Measurements from ENCODE around the gene NOSTRIN. TPM values are rescaled to one million over a fixed set of nuclear protein-coding genes. Genes with fewer than 3 reads are reported as not detected.

NOSTRIN gene
- total and polyA plus RNA-seq, 8 donors, result 25.7 to 45.3 (median 38.8) TPM

DNA sequence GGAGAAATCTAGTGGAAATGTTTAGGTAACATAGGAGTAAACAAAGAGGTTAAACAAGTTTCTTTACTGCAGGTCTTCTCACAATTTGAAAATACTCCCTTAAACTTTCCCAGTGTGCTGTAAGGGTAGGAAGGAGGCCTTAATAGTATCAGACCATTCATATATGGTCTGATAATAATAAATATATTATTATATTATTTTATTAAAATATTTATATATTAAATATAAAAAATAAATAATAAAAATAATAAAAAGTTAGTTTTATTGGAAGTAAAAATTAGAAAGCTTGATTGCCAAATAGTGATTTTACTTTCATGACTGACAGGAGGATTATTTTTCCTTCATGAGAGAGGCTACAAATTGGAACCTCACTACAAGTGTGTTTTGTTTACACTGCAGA, 7.1 kb downstream of the NOSTRIN start:
- H3K27ac ChIP-seq, result no peak overlapping the region
- no peaks in the 10 kb centered on the region for H3K4me1 ChIP-seq
- no peaks in the 10 kb centered on the region for H3K27me3 ChIP-seq
- no peaks in the 10 kb centered on the region for H3K9me3 ChIP-seq
- intact Hi-C loops (cut with DNase I), result no loop called here
- H3K36me3 ChIP-seq, result no peaks in the 10 kb centered on the region
- DNase-seq (no peak), ATAC-seq (no peak)
- no peak overlapping the region for H3K4me3 ChIP-seq
- TF ChIP-seq, protein P1, sequence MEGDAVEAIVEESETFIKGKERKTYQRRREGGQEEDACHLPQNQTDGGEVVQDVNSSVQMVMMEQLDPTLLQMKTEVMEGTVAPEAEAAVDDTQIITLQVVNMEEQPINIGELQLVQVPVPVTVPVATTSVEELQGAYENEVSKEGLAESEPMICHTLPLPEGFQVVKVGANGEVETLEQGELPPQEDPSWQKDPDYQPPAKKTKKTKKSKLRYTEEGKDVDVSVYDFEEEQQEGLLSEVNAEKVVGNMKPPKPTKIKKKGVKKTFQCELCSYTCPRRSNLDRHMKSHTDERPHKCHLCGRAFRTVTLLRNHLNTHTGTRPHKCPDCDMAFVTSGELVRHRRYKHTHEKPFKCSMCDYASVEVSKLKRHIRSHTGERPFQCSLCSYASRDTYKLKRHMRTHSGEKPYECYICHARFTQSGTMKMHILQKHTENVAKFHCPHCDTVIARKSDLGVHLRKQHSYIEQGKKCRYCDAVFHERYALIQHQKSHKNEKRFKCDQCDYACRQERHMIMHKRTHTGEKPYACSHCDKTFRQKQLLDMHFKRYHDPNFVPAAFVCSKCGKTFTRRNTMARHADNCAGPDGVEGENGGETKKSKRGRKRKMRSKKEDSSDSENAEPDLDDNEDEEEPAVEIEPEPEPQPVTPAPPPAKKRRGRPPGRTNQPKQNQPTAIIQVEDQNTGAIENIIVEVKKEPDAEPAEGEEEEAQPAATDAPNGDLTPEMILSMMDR (IDR thresholded peaks at IDR 0.05), result no peak

DNA sequence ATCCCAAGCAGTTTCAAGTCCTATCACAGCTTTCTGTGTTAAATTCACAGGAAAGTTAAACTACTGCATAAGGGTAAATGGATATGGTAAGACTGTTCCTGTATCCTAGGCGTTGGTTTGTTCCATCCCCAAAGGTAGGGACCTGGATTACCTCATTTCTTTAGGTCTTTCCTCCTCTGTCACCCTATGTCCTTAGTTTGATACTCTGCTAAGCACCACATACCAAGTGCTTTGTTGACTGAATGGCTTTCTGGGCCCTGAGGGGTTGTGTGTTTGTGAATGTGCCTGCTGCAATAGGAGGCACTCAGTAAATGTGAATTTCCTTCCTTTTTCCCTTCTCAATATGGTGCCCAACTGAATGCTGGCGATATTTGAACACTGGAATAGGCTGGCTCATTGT, 7.8 kb downstream of the NOSTRIN start:
- ATAC-seq (no peak), DNase-seq (no peak)
- no peaks in the 10 kb centered on the region for H3K4me1 ChIP-seq
- intact Hi-C loops (cut with DNase I), result no loop called here
- H3K36me3 ChIP-seq, result no peaks in the 10 kb centered on the region
- H3K27ac ChIP-seq, result no peak overlapping the region
- H3K4me3 ChIP-seq, result no peak overlapping the region
- no peaks in the 10 kb centered on the region for H3K27me3 ChIP-seq
- TF ChIP-seq, protein P1 (IDR thresholded peaks at IDR 0.05), result no peak
- H3K9me3 ChIP-seq, result no peaks in the 10 kb centered on the region

DNA sequence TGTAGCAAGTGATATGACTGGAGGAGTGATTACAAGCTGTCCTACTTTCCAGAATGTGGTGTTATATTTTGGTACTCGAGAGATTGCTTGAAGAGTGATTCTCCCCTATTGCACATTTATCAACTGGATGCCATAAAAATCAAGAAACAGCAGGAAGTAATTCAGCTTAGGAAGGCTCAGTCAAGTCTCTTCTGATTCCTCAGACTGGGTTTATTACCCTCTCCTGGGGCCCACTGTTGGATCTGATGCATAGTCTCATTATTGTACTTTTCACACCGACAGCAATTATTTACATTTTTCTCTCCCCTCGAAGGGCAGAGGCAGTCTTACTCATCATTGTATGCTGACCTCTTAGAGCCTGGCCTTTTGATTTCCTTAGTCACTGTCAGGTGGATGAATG, 9.3 kb downstream of the NOSTRIN start:
- H3K27ac ChIP-seq, result no peak overlapping the region
- ATAC-seq, result no peak
- intact Hi-C loops (cut with DNase I), result no loop called here

DNA sequence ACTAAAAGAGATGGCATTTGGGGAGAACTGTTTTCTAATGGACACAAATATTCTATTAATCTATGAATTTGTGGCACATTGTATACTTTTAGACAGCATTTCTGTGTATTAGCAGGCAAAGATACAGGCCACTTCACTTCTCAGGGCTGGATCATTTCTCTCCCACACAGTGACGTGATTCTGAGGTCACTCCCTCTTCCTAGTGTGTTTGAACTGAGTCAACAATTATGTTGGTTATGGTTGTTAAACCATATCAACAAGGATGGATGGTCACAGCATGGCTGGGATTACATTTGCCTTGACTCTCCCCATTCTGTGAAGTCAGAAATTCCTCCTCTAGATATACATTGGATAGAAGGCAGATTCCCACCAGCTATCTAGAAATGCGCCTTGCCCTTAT, 11.6 kb downstream of the NOSTRIN start:
- DNase-seq, result no peak
- TF ChIP-seq, protein P1 (IDR thresholded peaks at IDR 0.05), result no peak
- H3K27me3 ChIP-seq, result no peaks in the 10 kb centered on the region
- H3K4me1 ChIP-seq, result no peaks in the 10 kb centered on the region
- intact Hi-C loops (cut with DNase I), result no loop called here
- no peak for ATAC-seq
- no peak overlapping the region for H3K27ac ChIP-seq
- H3K9me3 ChIP-seq, result no peaks in the 10 kb centered on the region
- H3K4me3 ChIP-seq, result no peak overlapping the region
- no peaks in the 10 kb centered on the region for H3K36me3 ChIP-seq

More for the DNA sequence above, 9.3 kb downstream of the NOSTRIN start:
- Histone ChIP-seq H3K4me3 (no peak overlapping the region), H3K36me3 (no peaks in the 10 kb centered on the region), H3K27me3 (no peaks in the 10 kb centered on the region), H3K9me3 (no peaks in the 10 kb centered on the region), H3K4me1 (no peaks in the 10 kb centered on the region)
- DNase-seq, result no peak
- TF ChIP-seq, protein P1 (IDR thresholded peaks at IDR 0.05), result no peak

DNA sequence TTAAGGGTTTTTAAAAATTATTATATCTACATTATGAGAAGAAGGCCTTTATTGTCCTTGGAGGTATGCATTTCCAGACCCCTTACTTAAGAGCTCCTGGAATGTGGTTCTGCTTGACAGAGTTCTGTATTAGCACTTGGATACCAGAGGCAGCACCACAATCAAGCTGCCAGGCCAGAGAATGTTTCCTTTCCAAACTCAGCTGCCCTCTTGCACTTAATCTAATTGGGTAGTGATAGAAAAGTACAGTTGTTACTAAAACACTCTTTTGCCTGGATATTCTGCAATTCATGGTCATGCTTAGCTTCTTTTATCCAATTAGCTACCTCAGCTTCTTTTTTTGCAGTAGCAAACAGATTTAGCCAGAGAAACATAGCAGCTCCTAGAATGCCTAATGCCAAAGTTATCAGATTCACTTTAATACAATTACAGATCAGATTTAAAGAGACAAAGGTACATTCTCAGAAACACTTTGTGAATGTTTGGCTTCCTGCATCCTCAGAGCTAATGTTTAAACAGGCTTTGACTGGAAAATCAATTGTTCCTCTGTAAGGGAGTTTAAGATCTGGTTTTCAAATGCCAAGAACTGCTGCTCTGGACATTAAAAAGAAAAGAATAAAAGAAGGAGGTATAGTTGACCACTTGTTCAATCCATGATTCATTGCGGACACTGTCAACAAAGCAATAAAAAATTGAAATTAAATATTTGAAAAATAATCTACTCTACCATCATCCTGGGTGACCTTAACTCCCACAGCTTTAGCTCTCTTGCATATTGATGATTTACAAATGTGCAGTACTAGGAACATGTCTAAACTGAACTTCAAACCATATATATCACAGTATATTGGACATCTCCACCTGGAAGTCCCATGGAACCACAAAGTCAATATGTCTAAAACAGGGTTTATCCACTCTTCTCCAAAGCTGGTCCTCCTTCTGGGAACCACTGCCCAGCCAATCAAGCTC, 12.8 kb downstream of the NOSTRIN start:
- ATAC-seq, result no peak
- Histone ChIP-seq H3K4me3 (no peak overlapping the region), H3K4me1 (no peaks in the 10 kb centered on the region), H3K36me3 (no peaks in the 10 kb centered on the region), H3K9me3 (no peaks in the 10 kb centered on the region), H3K27ac (no peak overlapping the region), H3K27me3 (no peaks in the 10 kb centered on the region)
- no peak for DNase-seq
- intact Hi-C loops (cut with DNase I), result no loop called here
- TF ChIP-seq, protein P1 (IDR thresholded peaks at IDR 0.05), result no peak
